Caco-2 (cell line): Measurements from ENCODE around the gene LRRC36. TPM values are rescaled to one million over a fixed set of nuclear protein-coding genes. Genes with fewer than 3 reads are reported as not detected.

Experiments used
- BruUV-seq: library from RNA; stranded (reverse); fragments of 400-500 nt; replicated peaks from 2 replicates; lab custom pipeline; 2021; lab: Mats Ljungman, UMichigan
- CTCF ChIA-PET: fragments of 300-600 bp; sonication (Branson Sonifier 250); formaldehyde crosslinking; loops from one replicate; lab custom pipeline; 2022; ENCODE audit warnings: antibody characterized with exemption; lab: Charles Lee
- POLR2A ChIA-PET: fragments of 300-600 bp; sonication (Branson Sonifier 250); formaldehyde crosslinking; loops from one replicate; lab custom pipeline; 2022; ENCODE audit warnings: antibody characterized with exemption; lab: Charles Lee
- DNase-seq, 2 experiments: peaks; one replicate each; pipeline versions ENCODE4 v3.0.0 to v3.0.0-alpha.2; 2020 to 2022
- H3K27me3 ChIP-seq: replicated peaks from 2 replicates; pipeline ENCODE4 v1.6.0; 2011; ENCODE audit warnings: low read length; ENCODE audit not compliant: control insufficient read depth, insufficient read depth
- H3K36me3 ChIP-seq: 2 replicates; pipeline ENCODE4 v1.5.1; 2011; ENCODE audit warnings: low read length; ENCODE audit not compliant: control insufficient read depth, insufficient read depth
- H3K4me1 ChIP-seq: fragments of 250-450 bp; sonication (Bioruptor Pico); 2 replicates; pipeline ENCODE4 v1.5.1; 2020; ENCODE audit warnings: mild to moderate bottlenecking
- H3K4me3 ChIP-seq: 2 replicates; pipeline ENCODE4 v1.5.1; 2011; ENCODE audit warnings: low read depth, mild to moderate bottlenecking, control low read depth, low read length
- H3K9me3 ChIP-seq: fragments of 250-450 bp; sonication (Bioruptor Pico); 2 replicates; pipeline ENCODE4 v1.5.1; 2020; ENCODE audit warnings: mild to moderate bottlenecking, moderate library complexity
- H3K27ac Mint-ChIP-seq: one replicate; pipeline ENCODE4 v1.8.0; 2022; ENCODE audit warnings: mixed read lengths; ENCODE audit not compliant: unreplicated experiment
- H3K27me3 Mint-ChIP-seq: one replicate; pipeline ENCODE4 v1.8.0; 2022; ENCODE audit warnings: mixed read lengths; ENCODE audit not compliant: insufficient read depth, unreplicated experiment
- H3K36me3 Mint-ChIP-seq: one replicate; pipeline ENCODE4 v1.8.0; 2022; ENCODE audit warnings: mild to moderate bottlenecking, mixed read lengths; ENCODE audit not compliant: insufficient read depth, unreplicated experiment
- H3K4me1 Mint-ChIP-seq: one replicate; pipeline ENCODE4 v1.8.0; 2022; ENCODE audit warnings: low read depth, mixed read lengths; ENCODE audit not compliant: unreplicated experiment
- H3K4me3 Mint-ChIP-seq: one replicate; pipeline ENCODE4 v1.8.0; 2022; ENCODE audit warnings: mild to moderate bottlenecking, moderate library complexity, mixed read lengths; ENCODE audit not compliant: unreplicated experiment
- H3K9me3 Mint-ChIP-seq: one replicate; pipeline ENCODE4 v1.8.0; 2022; ENCODE audit warnings: mixed read lengths; ENCODE audit not compliant: unreplicated experiment
- intact Hi-C: fragments of 100-400 bp; cut with micrococcal nuclease; formaldehyde crosslinking; loops from one replicate; pipeline ENCODE4 v1.10.0; 2022; ENCODE audit not compliant: unreplicated experiment
- total RNA-seq: library from RNA; stranded (reverse); gene quantifications from 2 replicates; pipeline ENCODE4 v1.2.3, GENCODE V29; 2022
- TF ChIP-seq, protein P1 (sequence below), 2 experiments: fragments of 200-600 bp in 1 of 2; IDR thresholded peaks; 1 replicate in 1 of 2; 2 replicates in 1 of 2; pipeline versions ENCODE4 v1.5.1 to v1.8.0; 2011 to 2022; ENCODE audit warnings: antibody characterized with exemption in 1 of 2, control low read depth in 1 of 2, inconsistent platforms in 1 of 2, low read depth in 1 of 2, low read length in 1 of 2, mild to moderate bottlenecking in 1 of 2, moderate library complexity in 1 of 2; ENCODE audit not compliant: insufficient read depth in 1 of 2, severe bottlenecking in 1 of 2, unreplicated experiment in 1 of 2

LRRC36 gene
- total RNA-seq, 1 experiment from 2014 or later = not detected

DNA sequence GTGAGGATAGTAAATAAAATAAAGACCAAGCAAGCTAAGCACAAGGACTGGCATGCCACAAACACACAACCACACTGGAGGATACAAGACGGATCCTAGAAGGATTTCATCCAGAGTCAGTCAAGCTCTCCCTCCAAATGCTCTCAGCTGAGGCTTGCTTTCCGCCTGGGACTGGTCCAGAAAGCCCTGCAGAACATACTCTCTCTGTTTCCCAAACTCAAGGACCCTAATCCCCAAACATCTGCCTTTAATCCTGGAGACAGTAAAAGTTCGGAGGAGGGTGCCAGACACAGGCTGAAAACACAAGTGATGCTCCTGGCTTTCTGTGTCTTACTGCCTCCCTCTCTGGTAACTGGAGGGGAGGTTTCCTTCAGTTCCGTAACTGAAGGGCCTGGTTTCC lies 99.0 kb downstream of the LRRC36 start:
- Mint-ChIP-seq H3K4me1 (peaks cover 14% of the 10 kb centered on the region), H3K4me3 (no peak overlapping the region), H3K27me3 (no peaks in the 10 kb centered on the region), H3K27ac (no peak overlapping the region), H3K36me3 (peaks cover 11% of the 10 kb centered on the region), H3K9me3 (no peaks in the 10 kb centered on the region)
- ChIA-PET POLR2A (interaction anchor here (0.5 kb wide), 1 partner anchor 53 kb away, joined by 5 read pairs; no protein-coding TSS in a partner anchor), CTCF (no interaction called here)
- no TSS peak for BruUV-seq
- TF ChIP-seq, protein P1, sequence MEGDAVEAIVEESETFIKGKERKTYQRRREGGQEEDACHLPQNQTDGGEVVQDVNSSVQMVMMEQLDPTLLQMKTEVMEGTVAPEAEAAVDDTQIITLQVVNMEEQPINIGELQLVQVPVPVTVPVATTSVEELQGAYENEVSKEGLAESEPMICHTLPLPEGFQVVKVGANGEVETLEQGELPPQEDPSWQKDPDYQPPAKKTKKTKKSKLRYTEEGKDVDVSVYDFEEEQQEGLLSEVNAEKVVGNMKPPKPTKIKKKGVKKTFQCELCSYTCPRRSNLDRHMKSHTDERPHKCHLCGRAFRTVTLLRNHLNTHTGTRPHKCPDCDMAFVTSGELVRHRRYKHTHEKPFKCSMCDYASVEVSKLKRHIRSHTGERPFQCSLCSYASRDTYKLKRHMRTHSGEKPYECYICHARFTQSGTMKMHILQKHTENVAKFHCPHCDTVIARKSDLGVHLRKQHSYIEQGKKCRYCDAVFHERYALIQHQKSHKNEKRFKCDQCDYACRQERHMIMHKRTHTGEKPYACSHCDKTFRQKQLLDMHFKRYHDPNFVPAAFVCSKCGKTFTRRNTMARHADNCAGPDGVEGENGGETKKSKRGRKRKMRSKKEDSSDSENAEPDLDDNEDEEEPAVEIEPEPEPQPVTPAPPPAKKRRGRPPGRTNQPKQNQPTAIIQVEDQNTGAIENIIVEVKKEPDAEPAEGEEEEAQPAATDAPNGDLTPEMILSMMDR (IDR thresholded peaks at IDR 0.05; ENCODE audit: insufficient read depth in 1 of 2, low read depth in 1 of 2, low read length in 1 of 2, severe bottlenecking in 1 of 2, unreplicated experiment in 1 of 2) = no peak
- no peaks in the 10 kb centered on the region for H3K9me3 ChIP-seq
- DNase-seq = no peak
- peaks cover 27% of the 10 kb centered on the region for H3K4me1 ChIP-seq
- H3K4me3 ChIP-seq = no peak overlapping the region
- intact Hi-C loops = no loop called here
- no peaks in the 10 kb centered on the region for H3K36me3 ChIP-seq
- H3K27me3 ChIP-seq = no peaks in the 10 kb centered on the region

DNA sequence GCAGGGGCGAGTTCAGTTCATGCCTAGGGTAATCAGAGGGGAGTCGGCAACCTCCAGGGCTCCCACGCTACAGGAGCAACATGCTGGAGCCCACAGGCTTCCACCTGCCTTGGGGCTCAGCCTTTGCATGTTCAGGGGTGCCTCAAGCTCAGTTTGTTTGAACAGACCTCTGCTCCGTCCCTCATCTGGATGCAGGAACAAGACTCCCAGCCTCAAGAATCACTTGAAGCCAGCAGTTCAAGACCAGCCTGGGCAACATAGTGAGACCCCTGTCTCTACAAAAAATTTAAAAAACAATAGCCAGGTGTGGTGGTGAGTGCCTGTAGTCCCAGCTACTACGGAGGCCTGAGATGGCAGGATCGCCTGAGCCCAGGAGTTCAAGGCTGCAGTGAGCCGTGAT lies 99.4 kb downstream of the LRRC36 start:
- Mint-ChIP-seq H3K36me3 (peaks cover 11% of the 10 kb centered on the region), H3K27ac (no peak overlapping the region), H3K9me3 (no peaks in the 10 kb centered on the region), H3K27me3 (no peaks in the 10 kb centered on the region), H3K4me3 (no peak overlapping the region), H3K4me1 (peaks cover 14% of the 10 kb centered on the region)
- Histone ChIP-seq H3K9me3 (no peaks in the 10 kb centered on the region), H3K4me1 (peaks cover 27% of the 10 kb centered on the region), H3K27me3 (no peaks in the 10 kb centered on the region), H3K4me3 (no peak overlapping the region), H3K36me3 (no peaks in the 10 kb centered on the region)
- CTCF ChIA-PET = no interaction called here
- TF ChIP-seq, protein P1 (IDR thresholded peaks at IDR 0.05; ENCODE audit: insufficient read depth in 1 of 2, low read depth in 1 of 2, low read length in 1 of 2, severe bottlenecking in 1 of 2, unreplicated experiment in 1 of 2) = no peak
- intact Hi-C loops = no loop called here
- no TSS peak for BruUV-seq
- DNase-seq = no peak
- POLR2A ChIA-PET = no interaction called here

DNA sequence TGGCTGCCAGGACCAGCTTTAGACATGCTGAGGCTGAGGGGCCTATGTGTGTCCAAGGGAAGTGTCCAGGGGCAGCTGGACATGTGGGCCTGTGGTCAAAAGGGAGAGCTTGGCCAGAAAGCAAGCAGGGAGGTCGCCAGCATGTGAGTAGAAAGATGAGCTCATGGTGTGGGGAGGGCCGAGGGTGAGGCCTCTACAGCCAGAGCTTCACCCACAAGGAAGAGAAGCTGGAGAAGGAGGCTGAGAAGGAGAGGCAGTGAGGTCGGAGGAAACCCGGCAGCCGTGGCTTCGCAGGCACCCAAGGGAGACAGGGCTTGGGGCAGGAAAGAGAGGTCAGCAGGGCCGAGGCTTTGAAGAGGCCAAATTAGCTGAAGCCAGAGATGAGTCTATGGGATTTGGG lies 100.3 kb downstream of the LRRC36 start:
- Histone ChIP-seq H3K4me3 (no peak overlapping the region), H3K4me1 (peaks cover 34% of the 10 kb centered on the region), H3K9me3 (no peaks in the 10 kb centered on the region), H3K27me3 (no peaks in the 10 kb centered on the region), H3K36me3 (no peaks in the 10 kb centered on the region)
- H3K27me3 Mint-ChIP-seq = no peaks in the 10 kb centered on the region
- no peak overlapping the region for H3K27ac Mint-ChIP-seq
- ChIA-PET CTCF (interaction anchor here (0.6 to 2.1 kb wide), 10 partner anchors 10 to 267 kb away, joined by 3 to 15 read pairs (median 8); partner anchors contain the start of gene ZDHHC1), POLR2A (no interaction called here)
- TF ChIP-seq, protein P1 (IDR thresholded peaks at IDR 0.05; ENCODE audit: insufficient read depth in 1 of 2, low read depth in 1 of 2, low read length in 1 of 2, severe bottlenecking in 1 of 2, unreplicated experiment in 1 of 2) = no peak
- H3K4me1 Mint-ChIP-seq = peaks cover 14% of the 10 kb centered on the region
- no peaks in the 10 kb centered on the region for H3K9me3 Mint-ChIP-seq
- no peak for DNase-seq
- intact Hi-C loops = no loop called here
- no TSS peak for BruUV-seq
- no peak overlapping the region for H3K4me3 Mint-ChIP-seq
- peaks cover 11% of the 10 kb centered on the region for H3K36me3 Mint-ChIP-seq
